Lung (tissue), 12 donors: ENCODE measurements around the gene ALX4. TPM values are rescaled to one million over a fixed set of nuclear protein-coding genes. Genes with fewer than 3 reads are reported as not detected.

Experiments
- ATAC-seq: fragments of 200-7000 bp; cut with Tn5 transposase; one replicate; pipeline ENCODE4 v1.9.1; 2020; ENCODE audit warnings: moderate number of reproducible peaks; ENCODE audit not compliant: insufficient read depth, low FRiP score
- DNase-seq, 3 donors: peaks; one replicate each; pipeline ENCODE4 v3.0.0-alpha.2; 2013 to 2017
- H3K27ac ChIP-seq, 2 donors: one replicate each; pipeline ENCODE4 v1.5.1; 2013; ENCODE audit warnings: mild to moderate bottlenecking in 2 of 2, moderate library complexity in 2 of 2, control low read depth in 1 of 2, inconsistent platforms in 1 of 2, low read depth in 1 of 2, low read length in 1 of 2
- H3K27me3 ChIP-seq, 3 donors: one replicate each; pipeline ENCODE4 v1.5.1; 2013; ENCODE audit warnings: low read length in 2 of 3; ENCODE audit not compliant: control insufficient read depth in 3 of 3, insufficient read depth in 3 of 3
- H3K36me3 ChIP-seq, 4 donors: one replicate each; pipeline ENCODE4 v1.5.1; 2013; ENCODE audit warnings: low read length in 4 of 4, mild to moderate bottlenecking in 1 of 4, moderate library complexity in 1 of 4; ENCODE audit not compliant: control insufficient read depth in 4 of 4, insufficient read depth in 4 of 4
- H3K4me1 ChIP-seq, 5 donors: one replicate each; pipeline ENCODE4 v1.5.1; 2013; ENCODE audit warnings: low read length in 5 of 5, mild to moderate bottlenecking in 2 of 5, moderate library complexity in 1 of 5; ENCODE audit not compliant: control insufficient read depth in 5 of 5, insufficient read depth in 5 of 5
- H3K4me3 ChIP-seq: one replicate; pipeline ENCODE4 v1.5.1; 2013; ENCODE audit warnings: mild to moderate bottlenecking, control low read depth, moderate library complexity
- H3K9ac ChIP-seq, 2 donors: one replicate each; pipeline ENCODE4 v1.5.1; 2013; ENCODE audit warnings: low read length in 2 of 2, control low read depth in 1 of 2; ENCODE audit not compliant: insufficient read depth in 1 of 2
- H3K9me3 ChIP-seq, 4 donors: one replicate each; pipeline ENCODE4 v1.5.1; 2013; ENCODE audit warnings: low read length in 3 of 4, mild to moderate bottlenecking in 1 of 4, moderate library complexity in 1 of 4; ENCODE audit not compliant: control insufficient read depth in 4 of 4, insufficient read depth in 3 of 4
- WGBS, 2 donors: extraction: QIAGEN DNeasy Blood & Tissue Kit; methylation state at CpG; one replicate each; pipeline ENCODE4 v1.1.7; 2013; 5-methylcytosine and 5-hydroxymethylcytosine counted together
- polyA plus RNA-seq, 2 donors: library from polyadenylated mRNA; stranded (reverse); fragments of 200-250 nt; gene quantifications; one replicate each; pipeline ENCODE4 v1.2.1, GENCODE V29; 2013
- total RNA-seq, 2 donors: library from RNA; depleted of rRNA in 1 of 2; stranded (reverse); fragments of >200 nt in 1 of 2; gene quantifications; one replicate each; pipeline ENCODE4 v1.2.1, GENCODE V29; 2014 to 2021
- TF ChIP-seq, protein P1 (sequence below): IDR thresholded peaks from 2 replicates; pipeline ENCODE4 v1.5.1; 2012; ENCODE audit warnings: mild to moderate bottlenecking; ENCODE audit errors: control extremely low read depth, extremely low read depth
- donor health status: control.
- donor health status: control.
- donor health status: Bipolar disorder and iron deficiency.
- donor health status: healthy.
- donor health status: DM: yes; HTN: yes; CAD: no.

ALX4 gene
- total and polyA plus RNA-seq, 4 donors, result 0.01 to 0.06 TPM; not detected in 2

DNA sequence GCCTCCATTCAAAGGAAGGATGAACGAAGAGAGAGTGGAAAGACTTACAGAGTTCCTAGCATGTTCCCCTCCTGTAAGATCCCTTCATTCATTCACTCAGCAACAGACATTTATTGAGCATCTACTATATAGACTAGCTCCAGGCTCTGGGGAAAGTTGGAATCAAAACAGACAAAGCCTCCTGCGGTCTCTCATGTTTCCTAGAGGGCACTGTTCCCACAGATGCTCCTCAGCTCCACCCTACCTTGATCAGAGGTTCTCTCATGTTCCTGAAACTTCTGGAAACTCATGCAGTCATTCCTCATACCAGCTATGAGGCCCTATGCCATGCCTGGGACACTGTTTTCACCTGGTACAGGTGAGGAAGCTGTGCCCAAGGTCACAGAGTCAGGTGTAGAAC, 11.1 kb downstream of the ALX4 start:
- Histone ChIP-seq H3K27ac (no peak overlapping the region), H3K4me1 (no peaks in the 10 kb centered on the region), H3K27me3 (peaks cover 0 to 36% (median 29%) of the 10 kb centered on the region in 3 donors), H3K9me3 (no peaks in the 10 kb centered on the region), H3K9ac (no peak overlapping the region), H3K4me3 (no peak overlapping the region), H3K36me3 (no peaks in the 10 kb centered on the region)
- whole genome bisulfite sequencing, 2 donors, result 68 to 78% methylated on average over 2 of the region's 2 CpGs
- DNase-seq (no peak), ATAC-seq (no peak)
- TF ChIP-seq, protein P1, sequence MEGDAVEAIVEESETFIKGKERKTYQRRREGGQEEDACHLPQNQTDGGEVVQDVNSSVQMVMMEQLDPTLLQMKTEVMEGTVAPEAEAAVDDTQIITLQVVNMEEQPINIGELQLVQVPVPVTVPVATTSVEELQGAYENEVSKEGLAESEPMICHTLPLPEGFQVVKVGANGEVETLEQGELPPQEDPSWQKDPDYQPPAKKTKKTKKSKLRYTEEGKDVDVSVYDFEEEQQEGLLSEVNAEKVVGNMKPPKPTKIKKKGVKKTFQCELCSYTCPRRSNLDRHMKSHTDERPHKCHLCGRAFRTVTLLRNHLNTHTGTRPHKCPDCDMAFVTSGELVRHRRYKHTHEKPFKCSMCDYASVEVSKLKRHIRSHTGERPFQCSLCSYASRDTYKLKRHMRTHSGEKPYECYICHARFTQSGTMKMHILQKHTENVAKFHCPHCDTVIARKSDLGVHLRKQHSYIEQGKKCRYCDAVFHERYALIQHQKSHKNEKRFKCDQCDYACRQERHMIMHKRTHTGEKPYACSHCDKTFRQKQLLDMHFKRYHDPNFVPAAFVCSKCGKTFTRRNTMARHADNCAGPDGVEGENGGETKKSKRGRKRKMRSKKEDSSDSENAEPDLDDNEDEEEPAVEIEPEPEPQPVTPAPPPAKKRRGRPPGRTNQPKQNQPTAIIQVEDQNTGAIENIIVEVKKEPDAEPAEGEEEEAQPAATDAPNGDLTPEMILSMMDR, result no peak

DNA sequence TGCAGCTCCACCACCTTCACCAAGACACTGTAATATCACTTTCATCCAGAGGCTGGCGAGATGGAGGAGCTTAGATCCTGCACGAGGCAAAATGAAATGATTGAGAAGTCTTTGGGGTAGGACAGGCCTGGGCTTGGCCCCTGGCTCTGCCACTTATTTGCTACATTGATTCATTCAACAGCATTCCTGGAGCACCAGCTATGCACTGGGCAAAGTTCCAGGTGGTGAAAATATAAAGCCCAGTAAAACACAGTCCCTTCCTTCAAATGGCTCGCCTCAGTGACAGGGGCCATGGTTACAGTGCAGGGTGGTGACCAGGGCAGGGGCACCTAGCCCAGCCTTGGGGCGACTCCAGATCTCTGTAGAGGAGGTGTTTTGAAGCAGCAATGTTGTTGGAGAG, 19.7 kb downstream of the ALX4 start:
- no peaks in the 10 kb centered on the region for H3K9me3 ChIP-seq
- no peaks in the 10 kb centered on the region for H3K36me3 ChIP-seq
- 71 to 72% methylated on average over 4 of the region's 4 CpGs for WGBS, 2 donors
- H3K4me1 ChIP-seq, result no peaks in the 10 kb centered on the region
- no peak overlapping the region for H3K4me3 ChIP-seq
- no peak overlapping the region for H3K9ac ChIP-seq
- peak in 1 of 3 donors; percentile 13 for DNase-seq
- TF ChIP-seq, protein P1, result no peak
- ATAC-seq, result no peak
- H3K27ac ChIP-seq, result no peak overlapping the region
- peaks cover 0 to 3% (median 0%) of the 10 kb centered on the region in 3 donors for H3K27me3 ChIP-seq

DNA sequence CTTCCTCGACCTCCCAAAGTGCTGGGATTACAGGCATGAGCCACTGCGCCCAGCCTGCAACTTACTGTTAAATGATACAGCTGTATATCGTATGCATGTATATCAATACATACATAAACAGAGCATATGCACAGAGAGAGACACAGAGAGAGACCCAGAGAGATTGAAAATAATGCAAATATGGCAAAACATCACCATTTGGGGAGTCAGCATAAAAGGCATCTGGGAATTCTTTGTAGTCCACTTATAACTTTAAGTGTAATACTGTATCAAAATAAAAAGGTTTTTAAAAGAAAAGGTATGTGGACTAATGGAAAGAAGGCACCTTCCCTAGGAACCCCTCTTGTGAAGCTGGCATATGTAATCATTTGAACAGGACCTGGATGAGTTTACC, 21.8 kb downstream of the ALX4 start:
- TF ChIP-seq, protein P1, result no peak
- H3K9me3 ChIP-seq, result no peaks in the 10 kb centered on the region

GRCh38 chr11:44286911-44287310, 23.0 kb downstream of the ALX4 start:
- TF ChIP-seq, protein P1, result no peak
- Histone ChIP-seq H3K4me3 (no peak overlapping the region), H3K4me1 (no peaks in the 10 kb centered on the region), H3K9ac (no peak overlapping the region), H3K36me3 (no peaks in the 10 kb centered on the region), H3K27ac (no peak overlapping the region), H3K9me3 (no peaks in the 10 kb centered on the region), H3K27me3 (no peaks in the 10 kb centered on the region)
- DNase-seq (no peak), ATAC-seq (no peak)
- WGBS, 2 donors, result 81 to 86% methylated on average over 11 of the region's 11 CpGs

More for the DNA sequence above, 21.8 kb downstream of the ALX4 start:
- Histone ChIP-seq H3K27me3 (peaks cover 0 to 3% (median 0%) of the 10 kb centered on the region in 3 donors), H3K9ac (no peak overlapping the region), H3K4me1 (no peaks in the 10 kb centered on the region), H3K4me3 (no peak overlapping the region), H3K36me3 (no peaks in the 10 kb centered on the region), H3K27ac (no peak overlapping the region)
- ATAC-seq, result no peak
- no peak for DNase-seq
- WGBS, 2 donors, result 93 to 94% methylated on average over 3 of the region's 3 CpGs
